HepG2 (cell line): ENCODE measurements around the gene LRRC3. TPM values are rescaled to one million over a fixed set of nuclear protein-coding genes. Genes with fewer than 3 reads are reported as not detected.

Source experiments
- ATAC-seq: fragments of 200-7000 bp; cut with Tn5 transposase; 3 replicates; pipeline ENCODE4 v1.9.1; 2020; ENCODE audit warnings: mild to moderate bottlenecking, moderate library complexity
- BruUV-seq: library from RNA; stranded (reverse); fragments of 400-500 nt; replicated peaks from 2 replicates; lab custom pipeline; 2021; lab: Mats Ljungman, UMichigan
- CTCF ChIA-PET: fragments of 300-600 bp; formaldehyde crosslinking; extraction: SDS; loops from one replicate; lab custom pipeline; 2021; ENCODE audit warnings: low total read pairs, inconsistent platforms, low intra/inter-chr PET ratio; lab: Yijun Ruan, JAX
- POLR2A ChIA-PET: fragments of 350-600 bp; sonication (Branson Sonifier 250); formaldehyde crosslinking; loops from one replicate; lab custom pipeline; 2020; ENCODE audit warnings: antibody characterized with exemption, inconsistent platforms; lab: Yijun Ruan, JAX
- DNase-seq: peaks from one replicate; pipeline ENCODE4 v3.0.0-alpha.2; 2015; ENCODE audit warnings: low spot score
- FAIRE-seq: peaks from 3 replicates; lab custom pipeline; 2011; peaks lifted over from hg19 to GRCh38; lab: Jason Lieb, UNC
- H2AFZ ChIP-seq: one replicate; pipeline ENCODE4 v1.6.1; 2011; ENCODE audit warnings: low read length, inconsistent platforms
- H3K27ac ChIP-seq: fragments of 300-600 bp; 3 replicates; pipeline ENCODE4 v1.8.0; 2011; ENCODE audit warnings: mixed run types, mild to moderate bottlenecking, mixed read lengths, low read length, inconsistent platforms; ENCODE audit not compliant: insufficient read depth; ENCODE audit errors: extremely low read length
- H3K27me3 ChIP-seq, 2 experiments: fragments of 200-600 bp in 1 of 2; 2 replicates in 1 of 2; 3 replicates in 1 of 2; pipeline versions ENCODE4 v1.6.0 to v1.8.0; 2011; ENCODE audit warnings: low read length in 2 of 2, mild to moderate bottlenecking in 2 of 2, moderate library complexity in 2 of 2, inconsistent platforms in 1 of 2; ENCODE audit not compliant: insufficient read depth in 2 of 2, control insufficient read depth in 1 of 2
- H3K36me3 ChIP-seq, 2 experiments: fragments of 200-600 bp in 1 of 2; replicated peaks in 1 of 2; 2 replicates in 1 of 2; 3 replicates in 1 of 2; pipeline versions ENCODE4 v1.5.1 to v1.8.0; 2011; ENCODE audit warnings: low read length in 2 of 2, inconsistent platforms in 1 of 2; ENCODE audit not compliant: insufficient read depth in 2 of 2, control insufficient read depth in 1 of 2
- H3K4me1 ChIP-seq: 2 replicates; pipeline ENCODE4 v1.5.1; 2012; ENCODE audit warnings: low read length, inconsistent platforms; ENCODE audit not compliant: insufficient read depth
- H3K4me2 ChIP-seq: 2 replicates; pipeline ENCODE4 v1.6.0; 2011; ENCODE audit warnings: low read depth, low read length, inconsistent platforms
- H3K4me3 ChIP-seq, 3 experiments: fragments of 200-600 bp in 1 of 3; sonication (generic), shearing (Covaris generic) in 1 of 3; replicated peaks in 1 of 3; 2 replicates each; pipeline ENCODE4 v1.5.1; 2011 to 2016; ENCODE audit warnings: low read length in 3 of 3, inconsistent platforms in 2 of 3, low read depth in 2 of 3, mild to moderate bottlenecking in 2 of 3, control low read depth in 1 of 3, mixed read lengths in 1 of 3; ENCODE audit not compliant: insufficient read depth in 1 of 3
- H3K79me2 ChIP-seq: one replicate; pipeline ENCODE4 v1.6.1; 2011; ENCODE audit warnings: low read length, inconsistent platforms; ENCODE audit not compliant: insufficient read depth
- H3K9ac ChIP-seq: 2 replicates; pipeline ENCODE4 v1.6.0; 2011; ENCODE audit warnings: mild to moderate bottlenecking, low read depth, low read length, inconsistent platforms; ENCODE audit not compliant: insufficient read depth
- H3K9me3 ChIP-seq: 2 replicates; pipeline ENCODE4 v1.5.1; 2012; ENCODE audit warnings: mild to moderate bottlenecking, low read length
- H4K20me1 ChIP-seq: 2 replicates; pipeline ENCODE4 v1.6.0; 2011; ENCODE audit warnings: inconsistent platforms, mild to moderate bottlenecking, low read length, moderate library complexity; ENCODE audit not compliant: insufficient read depth
- FOSL2 ChIP-seq: sonication (generic); formaldehyde crosslinking; IDR thresholded peaks from 2 replicates; pipeline ENCODE4 v1.4.0; 2020; ENCODE audit warnings: missing genetic modification reagents
- SAP130 ChIP-seq: IDR thresholded peaks from 2 replicates; pipeline ENCODE4 v1.6.1; 2016; ENCODE audit warnings: low read depth
- SNAPC4 ChIP-seq: sonication (generic); formaldehyde crosslinking; IDR thresholded peaks from 2 replicates; pipeline ENCODE4 v1.4.0; 2020; ENCODE audit warnings: mild to moderate bottlenecking, missing genetic modification reagents
- SP1 ChIP-seq, 2 experiments: fragments of 450-650 bp in 1 of 2; sonication (generic) in 1 of 2; formaldehyde crosslinking in 1 of 2; IDR thresholded peaks; 2 replicates each; pipeline versions ENCODE4 v1.4.0 to v1.6.1; 2016 to 2020; ENCODE audit warnings: missing genetic modification reagents in 1 of 2
- THAP11 ChIP-seq: IDR thresholded peaks from 2 replicates; pipeline ENCODE4 v1.6.1; 2016; ENCODE audit warnings: missing biosample characterization, missing genetic modification reagents
- ZNF124 ChIP-seq: sonication (generic); formaldehyde crosslinking; IDR thresholded peaks from 2 replicates; pipeline ENCODE4 v1.4.0; 2020; ENCODE audit warnings: missing genetic modification reagents
- WGBS: methylation state at CpG from one replicate; pipeline ENCODE4 v1.1.6; 2017; ENCODE audit warnings: low lambda C conversion rate; 5-methylcytosine and 5-hydroxymethylcytosine counted together
- in situ Hi-C: cut with HindIII; loops from 2 replicates; pipeline ENCODE4 v1.10.0; 2017; ENCODE audit warnings: low pct_unique_long_range_greater_than_20kb; ENCODE audit not compliant: extremely low pct_ligation_motif_present
- intact Hi-C: fragments of 100-400 bp; cut with micrococcal nuclease; formaldehyde crosslinking; loops from one replicate; pipeline ENCODE4 v1.10.0; 2022; ENCODE audit not compliant: unreplicated experiment
- polyA plus RNA-seq, 8 experiments: library from polyadenylated mRNA; depleted of rRNA in 3 of 8; stranded (reverse) in 7 of 8; unstranded in 1 of 8; fragments of >200 nt; fragmentation: Illumina TruSeq in 4 of 8; extraction: Trizol in 4 of 8; gene quantifications; 2 replicates each; pipeline versions ENCODE4 v1.2.1 to v1.2.3, GENCODE V29; 2011 to 2016; ENCODE audit warnings: low read depth in 4 of 8, missing spikeins in 1 of 8, mixed read lengths in 1 of 8; ENCODE audit not compliant: insufficient read depth in 1 of 8
- total RNA-seq, 5 experiments: library from RNA; depleted of rRNA; stranded (reverse); fragments of >200 nt; fragmentation: Illumina TruSeq; extraction: Trizol; gene quantifications; 2 replicates each; pipeline ENCODE4 v1.2.3, GENCODE V29; 2016; ENCODE audit warnings: low read depth in 1 of 5
- TF ChIP-seq, protein P1 (sequence below): sonication (generic); formaldehyde crosslinking; IDR thresholded peaks from 2 replicates; pipeline ENCODE4 v1.5.0; 2020; ENCODE audit warnings: mild to moderate bottlenecking, missing genetic modification reagents
- TF ChIP-seq, protein P2 (sequence below): IDR thresholded peaks from 2 replicates; pipeline ENCODE4 v1.6.1; 2016; ENCODE audit warnings: low read depth

LRRC3 gene
- total and polyA plus RNA-seq, 2 of the 13 experiments (the other 11 are each of a cell fraction or from before 2014, with no cell fraction given), result 4.8 to 16.5 TPM

- no peak for FAIRE-seq
Observed at GRCh38 chr21:44473915-44474555, 18.7 kb downstream of the LRRC3 start.

DNA sequence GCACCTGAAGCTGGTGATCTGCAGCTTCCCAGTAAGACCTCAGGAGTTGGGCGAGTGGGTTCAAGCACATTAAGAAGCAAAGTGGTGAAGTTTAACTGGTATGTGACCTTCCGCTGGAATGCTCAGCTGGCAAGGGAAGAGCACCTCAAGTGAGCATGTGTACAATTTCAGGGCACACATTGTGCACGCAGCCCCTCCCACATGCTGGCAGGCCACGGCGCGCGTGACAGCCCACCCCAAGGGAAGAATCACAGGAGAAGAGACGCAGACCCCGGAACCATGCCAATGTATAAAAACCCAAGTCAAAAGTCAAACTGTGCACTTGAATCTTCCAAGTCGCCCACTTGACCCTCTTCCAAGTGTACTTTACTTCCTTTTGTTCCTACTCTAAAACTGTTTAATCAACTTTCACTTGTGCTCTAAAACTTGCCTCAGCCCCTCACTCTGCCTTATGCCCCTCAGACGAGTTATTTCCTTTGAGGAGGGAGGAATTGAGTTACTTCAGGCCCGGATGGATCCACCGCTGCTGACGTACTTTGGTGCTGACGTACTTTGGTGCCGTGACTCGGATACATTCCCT, 20.0 kb downstream of the LRRC3 start:
- Histone ChIP-seq H3K79me2 (no peaks in the 10 kb centered on the region), H3K4me3 (no peak overlapping the region), H3K27ac (no peak overlapping the region), H3K27me3 (no peaks in the 10 kb centered on the region), H3K36me3 (no peaks in the 10 kb centered on the region), H3K9me3 (no peaks in the 10 kb centered on the region), H3K9ac (no peak overlapping the region), H3K4me1 (peaks cover 19% of the 10 kb centered on the region), H4K20me1 (no peaks in the 10 kb centered on the region), H2AFZ (no peak overlapping the region), H3K4me2 (no peak overlapping the region)
- TF ChIP-seq FOSL2 (CRISPR knock-in tag) (no peak), SNAPC4 (CRISPR knock-in tag) (no peak)
- TF ChIP-seq, protein P1, sequence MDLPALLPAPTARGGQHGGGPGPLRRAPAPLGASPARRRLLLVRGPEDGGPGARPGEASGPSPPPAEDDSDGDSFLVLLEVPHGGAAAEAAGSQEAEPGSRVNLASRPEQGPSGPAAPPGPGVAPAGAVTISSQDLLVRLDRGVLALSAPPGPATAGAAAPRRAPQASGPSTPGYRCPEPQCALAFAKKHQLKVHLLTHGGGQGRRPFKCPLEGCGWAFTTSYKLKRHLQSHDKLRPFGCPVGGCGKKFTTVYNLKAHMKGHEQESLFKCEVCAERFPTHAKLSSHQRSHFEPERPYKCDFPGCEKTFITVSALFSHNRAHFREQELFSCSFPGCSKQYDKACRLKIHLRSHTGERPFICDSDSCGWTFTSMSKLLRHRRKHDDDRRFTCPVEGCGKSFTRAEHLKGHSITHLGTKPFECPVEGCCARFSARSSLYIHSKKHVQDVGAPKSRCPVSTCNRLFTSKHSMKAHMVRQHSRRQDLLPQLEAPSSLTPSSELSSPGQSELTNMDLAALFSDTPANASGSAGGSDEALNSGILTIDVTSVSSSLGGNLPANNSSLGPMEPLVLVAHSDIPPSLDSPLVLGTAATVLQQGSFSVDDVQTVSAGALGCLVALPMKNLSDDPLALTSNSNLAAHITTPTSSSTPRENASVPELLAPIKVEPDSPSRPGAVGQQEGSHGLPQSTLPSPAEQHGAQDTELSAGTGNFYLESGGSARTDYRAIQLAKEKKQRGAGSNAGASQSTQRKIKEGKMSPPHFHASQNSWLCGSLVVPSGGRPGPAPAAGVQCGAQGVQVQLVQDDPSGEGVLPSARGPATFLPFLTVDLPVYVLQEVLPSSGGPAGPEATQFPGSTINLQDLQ (CRISPR knock-in tag), result no peak
- TF ChIP-seq, protein P2, sequence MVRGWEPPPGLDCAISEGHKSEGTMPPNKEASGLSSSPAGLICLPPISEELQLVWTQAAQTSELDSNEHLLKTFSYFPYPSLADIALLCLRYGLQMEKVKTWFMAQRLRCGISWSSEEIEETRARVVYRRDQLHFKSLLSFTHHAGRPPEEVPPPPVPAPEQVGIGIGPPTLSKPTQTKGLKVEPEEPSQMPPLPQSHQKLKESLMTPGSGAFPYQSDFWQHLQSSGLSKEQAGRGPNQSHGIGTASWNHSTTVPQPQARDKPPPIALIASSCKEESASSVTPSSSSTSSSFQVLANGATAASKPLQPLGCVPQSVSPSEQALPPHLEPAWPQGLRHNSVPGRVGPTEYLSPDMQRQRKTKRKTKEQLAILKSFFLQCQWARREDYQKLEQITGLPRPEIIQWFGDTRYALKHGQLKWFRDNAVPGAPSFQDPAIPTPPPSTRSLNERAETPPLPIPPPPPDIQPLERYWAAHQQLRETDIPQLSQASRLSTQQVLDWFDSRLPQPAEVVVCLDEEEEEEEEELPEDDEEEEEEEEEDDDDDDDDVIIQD, result no peak
- ChIA-PET POLR2A (interaction anchor here (0.6 kb wide), 1 partner anchor 18 kb away, joined by 3 read pairs; no protein-coding TSS in a partner anchor), CTCF (no interaction called here)
- ATAC-seq, result no peak
- no peak for FAIRE-seq
- 91% methylated on average over 17 of the region's 17 CpGs for WGBS
- no peak for DNase-seq
- intact Hi-C loops (no loop called here), in situ Hi-C loops (no loop called here)
- BruUV-seq, result no TSS peak

More at GRCh38 chr21:44473915-44474555, 18.7 kb downstream of the LRRC3 start:
- Histone ChIP-seq H3K9ac (no peak overlapping the region), H3K27ac (no peak overlapping the region), H3K36me3 (no peaks in the 10 kb centered on the region), H2AFZ (no peak overlapping the region), H3K9me3 (no peaks in the 10 kb centered on the region), H3K4me2 (no peak overlapping the region), H3K4me1 (peaks cover 14% of the 10 kb centered on the region), H4K20me1 (no peaks in the 10 kb centered on the region), H3K27me3 (no peaks in the 10 kb centered on the region), H3K4me3 (no peak overlapping the region), H3K79me2 (no peaks in the 10 kb centered on the region)
- no peak for TF ChIP-seq SAP130
- TF ChIP-seq ZNF124, result no peak
- no peak for TF ChIP-seq THAP11 (CRISPR knock-in tag)
- no peak for TF ChIP-seq SP1 (IDR thresholded peaks at IDR 0.05)
- no peak for TF ChIP-seq SP1 (CRISPR knock-in tag; IDR thresholded peaks at IDR 0.05)
- ATAC-seq (no peak), DNase-seq (no peak)
- ChIA-PET CTCF (no interaction called here), POLR2A (no interaction called here)
- intact Hi-C loops (no loop called here), in situ Hi-C loops (no loop called here)
- WGBS, result 86% methylated on average over 18 of the region's 19 CpGs
- BruUV-seq, result no TSS peak
